Upper lobe of left lung (tissue), 4 donors: Measurements from ENCODE around the gene DTNB.

Experiments
- CTCF ChIP-seq, 6 experiments: fragments of 450-650 bp in 4 of 6; fragments of 200-600 bp in 2 of 6; sonication (generic) in 2 of 6; IDR thresholded peaks; one replicate each; pipeline ENCODE4 v1.5.1; 2016 to 2019; ENCODE audit warnings: antibody characterized with exemption in 6 of 6
- POLR2A ChIP-seq, 4 donors: fragments of 450-650 bp; IDR thresholded peaks; one replicate each; pipeline ENCODE4 v1.5.1; 2016 to 2017; ENCODE audit warnings: antibody characterized with exemption in 4 of 4, mild to moderate bottlenecking in 2 of 4
- POLR2AphosphoS5 ChIP-seq, 2 donors: sonication (generic); formaldehyde crosslinking; IDR thresholded peaks; one replicate each; pipeline ENCODE4 v1.5.1; 2017; ENCODE audit warnings: antibody characterized with exemption in 2 of 2

- TF ChIP-seq CTCF (IDR thresholded peaks at IDR 0.05) (no peak), POLR2AphosphoS5 (IDR thresholded peaks at IDR 0.05) (no peak), POLR2A (IDR thresholded peaks at IDR 0.05) (no peak)
These were observed 167.8 kb downstream of the DTNB start for GRCh38 chr2:25505622-25506021.
